ENCODE data around the gene PIP4P1. TPM values are rescaled to one million over a fixed set of nuclear protein-coding genes. Genes with fewer than 3 reads are reported as not detected.

The PIP4P1 gene
- total RNA-seq, 1 donor from 2014 or later = 33.7 TPM

- intact Hi-C loops (cut with micrococcal nuclease) = no loop called here
- H3K4me3 Mint-ChIP-seq (ENCODE audit: low read depth) = no peak overlapping the region
- DNase-seq (ENCODE audit: low spot score) = no peak
Observed at GRCh38 chr14:20422886-20423285, 38.3 kb downstream of the PIP4P1 start.

GRCh38 chr14:20421267-20421666 is 40.0 kb downstream of the PIP4P1 start:
- Mint-ChIP-seq H3K36me3 (ENCODE audit: low read depth) (no peaks in the 10 kb centered on the region), H3K4me1 (ENCODE audit: low read depth) (peaks cover 4% of the 10 kb centered on the region), H3K9me3 (no peaks in the 10 kb centered on the region), H3K27ac (no peak overlapping the region), H3K27me3 (ENCODE audit: low read depth) (no peaks in the 10 kb centered on the region), H3K4me3 (ENCODE audit: low read depth) (no peak overlapping the region)
- DNase-seq (ENCODE audit: low spot score) = no peak
- intact Hi-C loops (cut with micrococcal nuclease) = no loop called here

More at GRCh38 chr14:20422886-20423285, 38.3 kb downstream of the PIP4P1 start:
- Mint-ChIP-seq H3K36me3 (ENCODE audit: low read depth) (no peaks in the 10 kb centered on the region), H3K27me3 (ENCODE audit: low read depth) (no peaks in the 10 kb centered on the region), H3K9me3 (no peaks in the 10 kb centered on the region), H3K4me1 (ENCODE audit: low read depth) (peaks cover 12% of the 10 kb centered on the region), H3K27ac (no peak overlapping the region)

- no peak overlapping the region for H3K27ac Mint-ChIP-seq
- no peaks in the 10 kb centered on the region for H3K27me3 Mint-ChIP-seq (ENCODE audit: low read depth)
- H3K4me3 Mint-ChIP-seq (ENCODE audit: low read depth) = no peak overlapping the region
- H3K36me3 Mint-ChIP-seq (ENCODE audit: low read depth) = no peaks in the 10 kb centered on the region
- DNase-seq (ENCODE audit: low spot score) = no peak
- peaks cover 4% of the 10 kb centered on the region for H3K4me1 Mint-ChIP-seq (ENCODE audit: low read depth)
- no peaks in the 10 kb centered on the region for H3K9me3 Mint-ChIP-seq
- intact Hi-C loops (cut with micrococcal nuclease) = loop anchor here (5.0 kb wide), 2 partner anchors 113 to 263 kb away; partner anchors contain the start of gene RNASE4
Observed at GRCh38 chr14:20419419-20419818, 41.8 kb downstream of the PIP4P1 start.

- no peak overlapping the region for H3K4me3 Mint-ChIP-seq (ENCODE audit: low read depth)
- peaks cover 9% of the 10 kb centered on the region for H3K4me1 Mint-ChIP-seq (ENCODE audit: low read depth)
- intact Hi-C loops (cut with micrococcal nuclease) = loop anchor here (5.0 kb wide), 2 partner anchors 114 to 264 kb away; partner anchors contain the start of gene RNASE4
- no peaks in the 10 kb centered on the region for H3K36me3 Mint-ChIP-seq (ENCODE audit: low read depth)
- no peaks in the 10 kb centered on the region for H3K9me3 Mint-ChIP-seq
- no peaks in the 10 kb centered on the region for H3K27me3 Mint-ChIP-seq (ENCODE audit: low read depth)
- no peak for DNase-seq (ENCODE audit: low spot score)
- H3K27ac Mint-ChIP-seq = no peak overlapping the region
Observed at GRCh38 chr14:20418501-20418909, 42.7 kb downstream of the PIP4P1 start.

- H3K4me3 Mint-ChIP-seq (ENCODE audit: low read depth) = no peak overlapping the region
- no peaks in the 10 kb centered on the region for H3K36me3 Mint-ChIP-seq (ENCODE audit: low read depth)
- no peaks in the 10 kb centered on the region for H3K9me3 Mint-ChIP-seq
- H3K4me1 Mint-ChIP-seq (ENCODE audit: low read depth) = peaks cover 9% of the 10 kb centered on the region
- DNase-seq (ENCODE audit: low spot score) = no peak
- intact Hi-C loops (cut with micrococcal nuclease) = loop anchor here (5.0 kb wide), 2 partner anchors 115 to 265 kb away; partner anchors contain the start of gene RNASE4
- no peak overlapping the region for H3K27ac Mint-ChIP-seq
- no peaks in the 10 kb centered on the region for H3K27me3 Mint-ChIP-seq (ENCODE audit: low read depth)
Observed at GRCh38 chr14:20417250-20418186, 43.7 kb downstream of the PIP4P1 start.

GRCh38 chr14:20416223-20416622 is 45.0 kb downstream of the PIP4P1 start:
- H3K4me1 Mint-ChIP-seq (ENCODE audit: low read depth) = peaks cover 18% of the 10 kb centered on the region
- H3K27me3 Mint-ChIP-seq (ENCODE audit: low read depth) = no peaks in the 10 kb centered on the region
- no peak overlapping the region for H3K27ac Mint-ChIP-seq
- H3K9me3 Mint-ChIP-seq = no peaks in the 10 kb centered on the region
- H3K4me3 Mint-ChIP-seq (ENCODE audit: low read depth) = no peak overlapping the region
- no peak for DNase-seq (ENCODE audit: low spot score)
- no peaks in the 10 kb centered on the region for H3K36me3 Mint-ChIP-seq (ENCODE audit: low read depth)
- intact Hi-C loops (cut with micrococcal nuclease) = loop anchor here (5.0 kb wide), 2 partner anchors 116 to 266 kb away; partner anchors contain the start of gene RNASE4

- Mint-ChIP-seq H3K9me3 (no peaks in the 10 kb centered on the region), H3K27ac (no peak overlapping the region), H3K36me3 (ENCODE audit: low read depth) (no peaks in the 10 kb centered on the region), H3K27me3 (ENCODE audit: low read depth) (no peaks in the 10 kb centered on the region), H3K4me1 (ENCODE audit: low read depth) (peaks cover 21% of the 10 kb centered on the region), H3K4me3 (ENCODE audit: low read depth) (no peak overlapping the region)
- intact Hi-C loops (cut with micrococcal nuclease) = loop anchor here (1.0 to 5.0 kb wide), 5 partner anchors 13 to 267 kb away; partner anchors contain the start of gene RNASE4
- no peak for DNase-seq (ENCODE audit: low spot score)
Observed at GRCh38 chr14:20415782-20416206, 45.4 kb downstream of the PIP4P1 start.

- H3K27ac Mint-ChIP-seq = peak overlapping the region; percentile 91
- H3K4me1 Mint-ChIP-seq (ENCODE audit: low read depth) = peaks cover 26% of the 10 kb centered on the region
- H3K9me3 Mint-ChIP-seq = no peaks in the 10 kb centered on the region
- DNase-seq (ENCODE audit: low spot score) = no peak
- H3K4me3 Mint-ChIP-seq (ENCODE audit: low read depth) = peak overlapping the region; percentile 97
- intact Hi-C loops (cut with micrococcal nuclease) = loop anchor here (1.0 to 2.0 kb wide), 3 partner anchors 15 to 80 kb away; partner anchors contain the start of genes CCNB1IP1 and PARP2
- peaks cover 3% of the 10 kb centered on the region for H3K36me3 Mint-ChIP-seq (ENCODE audit: low read depth)
- H3K27me3 Mint-ChIP-seq (ENCODE audit: low read depth) = no peaks in the 10 kb centered on the region
Observed at GRCh38 chr14:20413744-20414082, 47.5 kb downstream of the PIP4P1 start.

GRCh38 chr14:20412876-20413743 is 48.1 kb downstream of the PIP4P1 start, which contains the start of gene TEP1:
TSS of gene TEP1 (minus strand) at chr14:20413501. CDS start at chr14:20408439, 5,062 bp downstream.
- intact Hi-C loops (cut with micrococcal nuclease) = loop anchor here (1.0 to 2.0 kb wide), 3 partner anchors 42 to 80 kb away; partner anchors contain the start of genes APEX1, CCNB1IP1 and PARP2
- Mint-ChIP-seq H3K36me3 (ENCODE audit: low read depth) (peaks cover 6% of the 10 kb centered on the region), H3K27ac (peak within 1 kb of the TSS; percentile 91), H3K27me3 (ENCODE audit: low read depth) (no peaks in the 10 kb centered on the region), H3K4me3 (ENCODE audit: low read depth) (peak within 1 kb of the TSS; percentile 97), H3K9me3 (no peaks in the 10 kb centered on the region), H3K4me1 (ENCODE audit: low read depth) (peaks cover 26% of the 10 kb centered on the region)
- DNase-seq (ENCODE audit: low spot score) = peak; percentile 64

GRCh38 chr14:20412411-20412810 is 48.8 kb downstream of the PIP4P1 start:
- H3K4me1 Mint-ChIP-seq (ENCODE audit: low read depth) = peaks cover 28% of the 10 kb centered on the region
- DNase-seq (ENCODE audit: low spot score) = no peak
- intact Hi-C loops (cut with micrococcal nuclease) = loop anchor here (1.0 to 2.0 kb wide), 2 partner anchors 43 to 70 kb away; partner anchors contain the start of genes APEX1 and PARP2
- peak overlapping the region; percentile 97 for H3K4me3 Mint-ChIP-seq (ENCODE audit: low read depth)
- peaks cover 13% of the 10 kb centered on the region for H3K36me3 Mint-ChIP-seq (ENCODE audit: low read depth)
- H3K9me3 Mint-ChIP-seq = no peaks in the 10 kb centered on the region
- H3K27ac Mint-ChIP-seq = peak overlapping the region; percentile 91
- no peaks in the 10 kb centered on the region for H3K27me3 Mint-ChIP-seq (ENCODE audit: low read depth)

- no peak overlapping the region for H3K4me3 Mint-ChIP-seq (ENCODE audit: low read depth)
- no peaks in the 10 kb centered on the region for H3K9me3 Mint-ChIP-seq
- intact Hi-C loops (cut with micrococcal nuclease) = no loop called here
- H3K27ac Mint-ChIP-seq = no peak overlapping the region
- no peak for DNase-seq (ENCODE audit: low spot score)
- H3K27me3 Mint-ChIP-seq (ENCODE audit: low read depth) = no peaks in the 10 kb centered on the region
- peaks cover 29% of the 10 kb centered on the region for H3K4me1 Mint-ChIP-seq (ENCODE audit: low read depth)
- H3K36me3 Mint-ChIP-seq (ENCODE audit: low read depth) = peaks cover 40% of the 10 kb centered on the region
Observed at GRCh38 chr14:20409226-20409625, 52.0 kb downstream of the PIP4P1 start.

Data from activated T-helper 2 cell treated with anti-CD3 and anti-CD28 coated beads, Interferon-gamma antibody, Interleukin-2, Interleukin-4, amounts not matched to agents 10 μg/mL and 5 μg/mL and 100 μg/mL, durations not matched to agents 14 hours and 24 hours and 36 hours (primary cell).